A673 (cell line): ENCODE measurements around the gene METTL24. TPM values are rescaled to one million over a fixed set of nuclear protein-coding genes. Genes with fewer than 3 reads are reported as not detected.

Experiments
- BruUV-seq: library from RNA; stranded (reverse); fragments of 400-500 nt; replicated peaks from 2 replicates; lab custom pipeline; 2021; lab: Mats Ljungman, UMichigan
- CTCF ChIA-PET: fragments of 300-600 bp; sonication (Branson Sonifier 250); formaldehyde crosslinking; loops from one replicate; lab custom pipeline; 2022; ENCODE audit warnings: antibody characterized with exemption; lab: Charles Lee
- POLR2A ChIA-PET: fragments of 300-600 bp; sonication (Branson Sonifier 250); formaldehyde crosslinking; loops from one replicate; lab custom pipeline; 2022; ENCODE audit warnings: antibody characterized with exemption; ENCODE audit not compliant: low non-redundant PET; lab: Charles Lee
- DNase-seq: peaks from one replicate; pipeline ENCODE4 v3.0.0-alpha.2; 2015; ENCODE audit warnings: low spot score
- H3K27ac ChIP-seq: fragments of 200-600 bp; sonication (generic); 2 replicates; pipeline ENCODE4 v1.5.1; 2016; ENCODE audit warnings: mixed run types, low read depth, mild to moderate bottlenecking, mixed read lengths, antibody characterized with exemption, low read length; ENCODE audit not compliant: poor library complexity, severe bottlenecking
- H3K27me3 ChIP-seq: fragments of 200-600 bp; sonication (generic); replicated peaks from 2 replicates; pipeline ENCODE4 v1.6.1; 2017; ENCODE audit warnings: mixed run types, low read depth, mild to moderate bottlenecking, mixed read lengths, antibody characterized with exemption, low read length; ENCODE audit not compliant: insufficient read depth, poor library complexity
- H3K36me3 ChIP-seq: fragments of 200-600 bp; sonication (generic); 2 replicates; pipeline ENCODE4 v1.6.1; 2016; ENCODE audit warnings: mixed run types, mild to moderate bottlenecking, mixed read lengths, antibody characterized with exemption, low read length; ENCODE audit not compliant: insufficient read depth, poor library complexity, severe bottlenecking
- H3K4me1 ChIP-seq: fragments of 200-600 bp; sonication (generic); 2 replicates; pipeline ENCODE4 v1.6.1; 2017; ENCODE audit warnings: mixed run types, mild to moderate bottlenecking, mixed read lengths, antibody characterized with exemption, low read length; ENCODE audit not compliant: insufficient read depth, poor library complexity, severe bottlenecking
- H3K4me3 ChIP-seq: fragments of 200-600 bp; sonication (generic); 2 replicates; pipeline ENCODE4 v1.5.1; 2016; ENCODE audit warnings: low read depth, mixed run types, mild to moderate bottlenecking, mixed read lengths, low read length; ENCODE audit not compliant: poor library complexity, severe bottlenecking
- H3K9me3 ChIP-seq: fragments of 200-600 bp; sonication (generic); 2 replicates; pipeline ENCODE4 v1.6.1; 2016; ENCODE audit warnings: mixed run types, low read depth, mild to moderate bottlenecking, mixed read lengths, antibody characterized with exemption, low read length; ENCODE audit not compliant: poor library complexity, severe bottlenecking
- CTCF ChIP-seq: fragments of 300-800, 200-600 bp; sonication (generic); conservative IDR thresholded peaks from 2 replicates; pipeline ENCODE4 v1.5.1; 2017; ENCODE audit warnings: low read depth, mild to moderate bottlenecking, antibody characterized with exemption, low read length, moderate library complexity, mixed read lengths
- EZH2 ChIP-seq: fragments of 200-600 bp; sonication (generic); IDR thresholded peaks from 2 replicates; pipeline ENCODE4 v1.6.1; 2017; ENCODE audit warnings: borderline replicate concordance, low read depth, mild to moderate bottlenecking, mixed read lengths, antibody characterized with exemption, low read length; ENCODE audit not compliant: poor library complexity, severe bottlenecking
- intact Hi-C: fragments of 100-400 bp; cut with micrococcal nuclease; formaldehyde crosslinking; loops from one replicate; pipeline ENCODE4 v1.10.0; 2022; ENCODE audit not compliant: unreplicated experiment
- total RNA-seq: library from RNA; stranded (reverse); gene quantifications from 2 replicates; pipeline ENCODE4 v1.2.3, GENCODE V29; 2021

The METTL24 gene
- total RNA-seq, 1 experiment from 2014 or later: 6.4 TPM

GRCh38 chr6:110395221-110395620, 37.1 kb upstream of the METTL24 start:
- CTCF ChIA-PET: no interaction called here
- no TSS peak for BruUV-seq
- POLR2A ChIA-PET: no interaction called here
- H3K27me3 ChIP-seq: no peaks in the 10 kb centered on the region
- TF ChIP-seq EZH2 (no peak), CTCF (no peak)
- no peak overlapping the region for H3K4me3 ChIP-seq
- no peaks in the 10 kb centered on the region for H3K9me3 ChIP-seq
- DNase-seq: no peak
- H3K4me1 ChIP-seq: peaks cover 33% of the 10 kb centered on the region
- intact Hi-C loops: no loop called here
- no peak overlapping the region for H3K27ac ChIP-seq
- H3K36me3 ChIP-seq: no peaks in the 10 kb centered on the region

GRCh38 chr6:110394409-110394808, 36.3 kb upstream of the METTL24 start:
- no peaks in the 10 kb centered on the region for H3K9me3 ChIP-seq
- no peak overlapping the region for H3K4me3 ChIP-seq
- TF ChIP-seq CTCF: no peak
- no peaks in the 10 kb centered on the region for H3K27me3 ChIP-seq
- intact Hi-C loops: no loop called here
- BruUV-seq: no TSS peak
- ChIA-PET CTCF (no interaction called here), POLR2A (no interaction called here)
- no peak overlapping the region for H3K27ac ChIP-seq
- no peaks in the 10 kb centered on the region for H3K36me3 ChIP-seq
- H3K4me1 ChIP-seq: peaks cover 41% of the 10 kb centered on the region
- no peak for DNase-seq

GRCh38 chr6:110392727-110393126, 34.6 kb upstream of the METTL24 start:
- no peak overlapping the region for H3K4me3 ChIP-seq
- no peaks in the 10 kb centered on the region for H3K9me3 ChIP-seq
- TF ChIP-seq CTCF (no peak), EZH2 (no peak)
- no peaks in the 10 kb centered on the region for H3K36me3 ChIP-seq
- DNase-seq: no peak
- ChIA-PET CTCF (interaction anchor here (1.4 to 1.6 kb wide), 2 partner anchors 353 to 688 kb away, joined by 6 to 8 read pairs; no protein-coding TSS in a partner anchor), POLR2A (no interaction called here)
- no peaks in the 10 kb centered on the region for H3K27me3 ChIP-seq
- H3K27ac ChIP-seq: peak overlapping the region; percentile 15
- peaks cover 48% of the 10 kb centered on the region for H3K4me1 ChIP-seq
- no TSS peak for BruUV-seq
- intact Hi-C loops: no loop called here
